Skin epidermis (tissue), 12 donors: Measurements from ENCODE around the gene MTMR10.
A peak's percentile ranks its signal among the peaks of the same experiment; 100 is the strongest.

Experiments
- H3K27ac ChIP-seq, 21 experiments: fragments of 200-600 bp; sonication (generic) in 11 of 21; one replicate each; pipeline ENCODE4 v1.5.0; 2020; ENCODE audit warnings: mild to moderate bottlenecking in 3 of 21, inconsistent platforms in 2 of 21, moderate library complexity in 2 of 21
- H3K4me3 ChIP-seq, 7 experiments: fragments of 200-600 bp; sonication (generic) in 2 of 7; one replicate each; pipeline ENCODE4 v1.5.0; 2020; ENCODE audit warnings: inconsistent platforms in 2 of 7, mild to moderate bottlenecking in 2 of 7, moderate library complexity in 1 of 7

Gene MTMR10

DNA sequence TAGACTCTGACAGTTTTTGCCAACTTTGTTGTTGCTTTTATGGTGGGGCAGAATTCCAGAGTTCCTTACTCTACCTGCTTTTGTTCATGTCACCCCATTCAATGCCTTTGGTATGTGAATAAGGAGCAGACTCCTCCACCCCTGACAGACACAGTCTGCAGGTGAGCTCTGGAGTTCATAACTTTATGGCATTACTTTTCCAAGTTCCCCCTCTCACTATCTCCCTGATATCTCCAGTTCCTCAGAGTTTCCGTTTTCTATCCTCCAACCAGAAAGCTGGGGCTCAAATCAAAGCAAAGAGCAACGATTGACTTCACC is 23.1 kb upstream of the MTMR10 start:
- H3K27ac ChIP-seq, result peak overlapping the region in 1 of 21 experiments; percentile 37
- H3K4me3 ChIP-seq, result no peak overlapping the region

DNA sequence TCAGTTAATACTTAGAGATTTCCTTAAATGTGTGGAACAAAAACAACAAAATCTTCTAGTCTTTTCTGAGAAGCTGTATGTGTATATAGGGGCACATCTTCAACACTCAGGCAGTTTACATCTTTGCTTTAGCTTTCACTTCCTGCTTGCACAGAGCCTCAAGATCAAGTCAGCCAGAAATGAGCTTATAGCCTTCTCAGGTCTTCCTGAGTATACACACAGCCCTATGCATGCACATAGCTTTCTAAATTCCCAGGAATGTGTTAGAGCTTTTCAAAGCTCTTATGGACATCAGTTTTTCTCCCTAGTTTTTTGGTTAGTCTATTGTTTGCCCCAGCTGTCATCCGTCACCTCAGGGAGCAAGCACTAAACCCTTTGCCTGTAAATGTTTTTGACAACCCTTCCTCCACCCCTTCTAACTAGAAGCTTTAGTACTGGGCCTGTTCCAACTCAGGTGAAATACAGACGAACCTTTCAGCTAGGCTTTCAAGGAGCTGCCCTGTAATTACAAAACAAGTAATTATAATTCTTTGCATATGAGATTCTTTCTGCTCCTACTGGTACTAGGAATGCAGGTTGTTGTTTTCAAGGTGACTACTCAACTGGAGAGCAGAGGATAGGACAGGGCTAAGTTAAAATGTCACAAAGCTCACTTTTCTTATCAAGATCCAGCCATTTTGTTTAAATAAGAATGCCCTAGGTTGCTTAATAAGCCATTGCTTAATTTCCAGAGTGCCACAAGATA is 22.6 kb upstream of the MTMR10 start:
- Histone ChIP-seq H3K4me3 (no peak overlapping the region), H3K27ac (peak overlapping the region in 1 of 21 experiments; percentile 37)

DNA sequence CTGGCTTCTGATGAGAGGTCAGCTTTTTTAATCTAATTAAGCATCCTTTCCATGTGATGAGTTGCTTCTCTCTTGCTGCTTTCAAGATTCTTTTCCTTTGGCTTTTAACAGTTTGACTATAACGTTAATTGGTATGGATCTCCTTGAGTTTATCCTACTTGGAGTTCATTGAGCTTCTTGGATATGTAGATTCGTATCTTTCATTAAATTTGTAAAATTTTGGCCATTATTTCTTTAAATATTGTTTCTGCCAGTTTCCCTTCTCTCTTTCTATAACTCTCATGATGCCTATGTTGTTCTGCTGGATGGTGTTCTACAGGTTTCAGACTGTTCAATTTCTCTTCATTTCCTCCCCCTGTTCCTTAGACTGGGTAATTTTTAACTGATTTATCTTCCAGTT is 21.0 kb upstream of the MTMR10 start:
- H3K27ac ChIP-seq, result no peak overlapping the region
- H3K4me3 ChIP-seq, result no peak overlapping the region

DNA sequence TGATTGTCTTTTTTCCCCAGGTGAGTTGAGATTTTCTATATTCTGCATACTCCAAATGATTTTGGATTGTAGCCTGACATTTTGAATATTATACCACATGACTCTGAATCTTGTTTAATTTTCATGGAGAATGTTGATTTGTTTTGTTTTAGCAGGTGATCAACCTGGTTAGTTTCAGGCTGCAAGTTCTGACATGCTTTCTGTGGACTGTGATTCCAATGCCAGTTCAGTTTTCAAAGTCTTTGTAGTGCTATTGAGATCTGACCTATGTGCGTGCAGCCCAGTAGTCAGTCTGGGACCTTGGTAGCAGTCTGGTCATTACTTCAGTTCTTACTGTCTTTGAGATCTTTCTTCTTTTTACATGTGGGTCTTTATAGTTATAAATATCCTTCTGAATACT is 18.6 kb upstream of the MTMR10 start:
- H3K4me3 ChIP-seq, result no peak overlapping the region
- H3K27ac ChIP-seq, result no peak overlapping the region

DNA sequence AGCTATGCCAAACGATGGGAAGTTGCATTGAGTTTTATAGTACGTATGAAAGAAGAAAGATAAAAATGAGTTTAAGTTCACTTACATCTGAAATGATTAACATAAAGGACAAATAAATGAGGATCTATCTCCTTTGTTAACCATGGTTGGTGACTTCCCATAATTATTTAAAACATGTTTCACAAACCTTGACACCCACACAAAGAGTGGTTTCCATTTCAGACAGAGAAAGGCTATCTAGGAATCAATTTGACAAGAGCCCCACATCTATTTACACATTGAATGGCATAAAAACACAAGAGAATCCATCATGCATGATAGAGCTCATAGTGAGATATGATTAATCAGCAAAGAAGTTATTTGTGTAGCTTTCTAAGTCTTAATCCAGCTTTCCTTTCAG is 14.2 kb upstream of the MTMR10 start:
- H3K27ac ChIP-seq, result no peak overlapping the region
- no peak overlapping the region for H3K4me3 ChIP-seq

DNA sequence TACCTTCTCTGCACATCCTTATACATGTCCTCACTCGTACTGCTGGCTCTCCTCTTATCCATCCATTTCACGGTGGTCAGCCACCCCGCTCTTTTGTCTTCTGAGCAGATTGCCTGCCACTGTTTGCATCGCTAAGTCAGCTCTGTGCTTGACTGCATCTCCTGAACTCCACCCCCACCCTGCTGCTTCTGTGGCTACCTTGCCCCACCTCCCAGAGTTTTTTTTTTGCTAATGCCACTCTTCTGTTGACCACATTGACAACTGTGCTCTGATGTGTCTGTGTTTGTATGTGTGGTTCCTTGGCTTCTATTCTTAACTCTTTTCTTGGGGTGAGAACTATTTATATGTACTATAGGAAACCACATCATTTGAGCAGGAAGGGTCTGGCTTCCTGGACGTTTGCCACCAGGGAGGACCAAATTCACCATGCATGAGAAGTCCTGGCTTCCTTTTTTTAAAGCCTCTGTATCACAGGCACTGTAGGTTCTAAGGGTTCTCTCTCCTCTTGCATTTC is 12.8 kb upstream of the MTMR10 start:
- no peak overlapping the region for H3K27ac ChIP-seq
- no peak overlapping the region for H3K4me3 ChIP-seq

DNA sequence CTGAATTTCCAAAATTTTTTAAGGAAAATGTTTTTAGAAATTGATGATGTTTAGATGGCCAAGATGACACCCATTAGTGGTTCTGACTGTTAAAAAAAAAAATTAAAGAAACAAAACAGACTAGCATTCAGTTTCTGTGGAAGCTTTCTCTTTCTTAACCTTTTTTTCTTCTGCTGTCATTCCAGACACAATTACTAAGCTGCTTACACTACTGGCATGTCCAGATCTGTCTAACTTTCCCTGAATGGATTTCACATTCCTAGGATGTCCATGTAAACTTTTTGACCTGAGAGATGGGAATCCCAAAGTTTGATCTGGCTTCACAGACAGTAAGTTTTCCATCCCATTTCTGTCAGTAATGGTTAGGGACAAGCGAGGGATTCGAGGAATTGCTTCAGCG is 10.3 kb upstream of the MTMR10 start:
- no peak overlapping the region for H3K27ac ChIP-seq

DNA sequence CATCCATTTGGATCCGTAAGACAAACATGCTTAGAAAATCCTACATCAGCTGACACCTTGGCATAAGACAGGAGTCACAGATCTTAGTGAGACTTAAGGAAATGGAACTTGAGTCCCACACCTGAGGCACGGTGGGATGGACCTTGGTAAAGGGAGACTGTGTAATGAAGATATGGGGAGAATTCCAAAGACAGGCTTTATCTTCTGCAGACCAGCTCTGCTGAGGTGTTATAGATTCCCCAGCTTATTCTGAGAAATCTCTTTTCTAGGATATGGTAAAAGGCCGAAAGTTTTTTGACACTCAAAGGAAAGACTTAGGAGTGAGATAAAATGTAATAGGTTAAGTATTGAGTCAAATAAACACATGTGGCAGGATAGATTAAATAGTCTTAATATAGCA is 8.3 kb upstream of the MTMR10 start:
- Histone ChIP-seq H3K4me3 (no peak overlapping the region), H3K27ac (no peak overlapping the region)

More for the DNA sequence above, 10.3 kb upstream of the MTMR10 start:
- no peak overlapping the region for H3K4me3 ChIP-seq

DNA sequence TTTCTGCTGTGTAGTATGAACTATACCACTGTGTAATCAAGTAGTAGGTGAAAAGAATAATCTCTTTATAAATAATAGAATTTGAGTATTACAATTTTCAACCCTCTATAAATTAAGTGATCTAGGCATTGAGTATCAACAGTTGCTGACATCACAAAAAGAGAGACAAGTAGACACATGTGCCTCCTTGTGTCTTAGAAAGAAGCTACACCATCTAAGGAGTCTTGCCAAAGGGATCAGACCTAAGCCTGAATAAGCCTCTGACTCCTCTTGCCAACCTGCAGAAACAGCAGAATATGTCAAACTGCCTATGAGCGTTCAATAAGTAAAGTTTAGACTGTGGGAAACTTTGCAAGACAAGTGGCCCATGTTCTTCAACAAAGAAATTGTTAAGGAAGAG is 5.8 kb upstream of the MTMR10 start:
- Histone ChIP-seq H3K4me3 (no peak overlapping the region), H3K27ac (no peak overlapping the region)

DNA sequence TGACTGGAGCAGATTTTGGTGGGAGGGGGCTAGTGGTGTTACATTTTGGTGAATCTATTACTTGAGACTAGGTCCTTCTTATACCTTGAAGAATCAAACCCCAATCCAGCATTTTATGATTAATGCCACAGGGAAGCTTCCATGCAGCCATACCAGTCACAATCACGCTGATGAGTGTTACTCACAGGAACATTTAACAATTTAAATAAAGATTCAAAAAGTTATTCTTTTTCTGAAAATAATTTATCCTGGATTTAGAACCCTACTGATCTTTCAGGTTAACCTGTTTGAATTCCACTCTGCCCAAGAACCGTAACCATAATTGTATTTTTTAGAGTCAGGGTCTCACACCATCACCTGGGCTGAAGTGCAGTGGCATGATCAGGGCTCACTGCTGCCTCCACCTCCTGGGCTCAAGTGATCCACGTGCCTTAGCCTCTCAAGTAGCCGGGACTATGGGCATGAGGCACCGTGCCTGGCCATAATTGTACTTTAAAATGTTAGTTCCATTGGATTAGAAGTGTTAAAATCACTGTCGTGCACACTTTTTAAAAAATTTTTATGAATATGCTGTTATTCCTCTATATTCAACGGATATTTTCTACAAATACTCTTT is 929 bp upstream of the MTMR10 start:
- Histone ChIP-seq H3K27ac (peak overlapping the region; percentile 89 to 99 (median 97)), H3K4me3 (peak overlapping the region; percentile 87 to 98 (median 93))

DNA sequence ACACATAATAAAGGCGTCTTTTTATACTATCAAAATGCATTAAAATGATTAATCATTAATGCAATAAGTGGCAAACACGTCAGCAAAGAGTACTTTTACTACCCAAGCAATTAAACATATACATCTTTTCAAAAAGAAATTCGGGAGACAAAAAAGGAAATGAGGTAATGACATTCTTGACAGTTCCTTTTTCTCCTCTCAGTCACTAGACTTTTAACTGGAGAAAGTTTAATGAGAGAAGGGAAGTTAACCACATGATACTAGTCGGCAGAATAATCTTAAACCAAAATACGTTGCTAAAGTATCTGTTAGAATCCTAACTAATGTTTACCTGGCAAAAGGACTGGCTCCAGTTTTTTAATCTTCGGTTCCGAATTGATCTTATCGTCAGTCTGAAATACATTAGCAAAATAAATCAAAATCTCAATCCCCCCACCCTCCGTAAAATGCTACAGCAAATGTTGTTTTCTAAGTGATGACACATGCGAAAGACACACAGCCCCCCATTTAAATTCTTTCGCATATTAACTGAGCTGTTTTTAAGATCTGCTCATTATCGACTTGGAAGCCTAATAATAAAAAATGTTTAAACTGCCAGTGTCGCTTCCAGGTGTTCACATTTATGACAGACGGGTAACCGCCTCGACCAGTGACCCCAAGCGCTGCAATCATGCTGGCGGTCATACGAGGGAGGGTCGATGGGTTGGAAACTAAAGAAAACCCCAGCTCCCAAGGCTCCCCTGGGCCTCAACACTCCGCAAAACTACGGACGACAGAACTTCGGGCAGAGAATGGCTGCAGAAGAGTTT is 778 bp downstream of the MTMR10 start:
- Histone ChIP-seq H3K4me3 (peak overlapping the region; percentile 87 to 98 (median 93)), H3K27ac (peak overlapping the region; percentile 89 to 99 (median 97))

DNA sequence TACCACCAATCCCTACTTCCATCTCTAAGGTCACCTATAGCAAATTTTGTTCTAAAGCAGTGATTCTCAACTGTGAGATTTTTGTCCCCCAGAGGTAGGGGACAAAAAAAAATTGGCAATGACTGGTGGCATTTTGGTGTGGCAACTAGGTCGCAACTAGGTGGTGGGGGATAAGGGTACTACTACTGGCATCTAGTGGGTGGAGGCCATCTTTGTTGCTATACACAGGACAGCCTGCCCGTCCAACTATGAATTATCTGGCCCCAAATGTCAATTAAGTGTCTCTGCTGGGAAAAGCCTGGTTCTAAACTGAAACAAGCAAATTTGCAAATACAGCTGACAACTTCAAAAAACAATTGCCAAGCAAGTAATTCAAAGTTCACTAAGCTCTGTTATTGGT is 1.4 kb downstream of the MTMR10 start:
- peak overlapping the region; percentile 87 to 98 (median 93) for H3K4me3 ChIP-seq
- peak overlapping the region in 6 of 21 experiments; percentile 25 to 99 (median 98) for H3K27ac ChIP-seq

DNA sequence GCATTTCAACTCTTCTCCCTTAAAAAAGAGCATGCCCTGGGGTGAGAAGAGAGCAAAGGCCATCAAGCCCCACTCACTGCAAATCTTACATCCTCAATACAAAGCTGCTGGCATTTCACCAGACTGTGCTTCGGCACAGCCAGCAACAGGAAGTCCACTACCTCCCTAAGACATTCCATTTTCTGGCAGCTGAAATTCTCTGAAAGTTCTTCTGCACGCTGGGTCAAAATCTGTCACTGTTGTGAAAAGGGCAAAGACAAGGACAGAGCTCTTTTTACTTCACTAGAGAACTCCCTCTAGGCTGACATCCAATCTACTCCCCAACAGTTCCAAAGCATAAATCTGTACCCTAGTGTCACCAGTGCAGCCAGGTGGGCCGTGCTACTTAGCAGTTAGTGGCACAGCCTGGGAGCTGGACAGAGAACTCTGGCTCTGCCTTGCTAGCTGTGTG is 6.3 kb downstream of the MTMR10 start:
- Histone ChIP-seq H3K27ac (peak overlapping the region in 4 of 21 experiments; percentile 6 to 31 (median 28)), H3K4me3 (no peak overlapping the region)

DNA sequence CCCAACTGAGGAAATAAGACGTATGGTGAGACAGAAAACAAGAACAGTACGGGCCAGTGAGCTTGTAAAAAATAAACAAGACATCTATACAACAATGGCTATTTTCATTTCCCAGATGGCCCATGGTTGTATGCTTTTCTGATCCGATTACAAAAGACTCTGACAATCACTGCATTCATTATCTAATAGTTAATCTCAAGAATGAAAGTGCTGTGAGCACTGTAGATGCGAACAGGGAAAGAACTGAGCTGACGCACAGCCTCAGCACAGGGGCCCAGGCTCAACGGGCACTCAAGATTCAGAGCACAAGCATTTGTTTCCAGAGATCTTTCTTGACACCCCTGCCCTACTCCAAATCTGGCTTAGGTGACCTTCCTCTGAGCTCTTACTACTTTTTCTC is 6.9 kb downstream of the MTMR10 start:
- Histone ChIP-seq H3K27ac (peak overlapping the region in 2 of 21 experiments; percentile 6 to 17), H3K4me3 (no peak overlapping the region)

DNA sequence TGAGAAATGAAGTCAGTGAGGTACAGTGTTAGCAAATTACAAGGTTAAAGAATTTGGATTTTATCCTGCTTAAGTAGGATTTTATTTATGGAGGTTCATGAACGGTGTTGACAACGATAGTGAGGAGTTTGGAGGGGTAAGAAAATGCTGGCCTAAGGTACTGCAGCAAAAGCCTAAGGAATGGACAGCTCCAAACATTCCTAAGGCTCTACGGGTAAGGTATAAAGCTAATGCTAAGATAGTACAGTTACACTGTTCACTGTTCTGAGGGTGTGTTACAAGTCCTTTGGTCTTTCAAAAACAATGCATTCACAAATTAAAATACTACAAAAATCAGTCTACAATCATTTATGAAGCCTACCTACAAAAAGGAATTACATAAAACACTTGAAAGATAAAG is 7.3 kb downstream of the MTMR10 start:
- H3K4me3 ChIP-seq, result no peak overlapping the region
- peak overlapping the region in 1 of 21 experiments; percentile 2 for H3K27ac ChIP-seq

DNA sequence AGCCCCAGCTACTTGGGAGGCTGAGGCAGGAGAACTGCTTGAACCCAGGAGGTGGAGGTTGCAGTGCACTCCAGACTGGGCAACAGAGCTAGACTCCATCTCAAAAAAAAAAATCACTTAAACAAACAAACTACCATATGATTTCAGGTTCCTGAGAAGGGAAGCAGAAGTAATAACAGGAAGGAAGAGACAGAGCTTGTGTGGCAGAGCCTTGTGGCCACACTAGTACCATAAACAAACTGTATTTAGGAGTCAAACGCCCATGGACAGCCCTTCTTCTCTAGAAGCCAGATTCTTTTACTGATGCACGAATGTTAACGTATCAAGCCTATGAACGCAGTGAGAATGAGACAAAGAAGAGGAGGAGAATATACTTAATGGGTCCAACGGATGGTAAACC is 12.0 kb downstream of the MTMR10 start:
- Histone ChIP-seq H3K4me3 (no peak overlapping the region), H3K27ac (no peak overlapping the region)

DNA sequence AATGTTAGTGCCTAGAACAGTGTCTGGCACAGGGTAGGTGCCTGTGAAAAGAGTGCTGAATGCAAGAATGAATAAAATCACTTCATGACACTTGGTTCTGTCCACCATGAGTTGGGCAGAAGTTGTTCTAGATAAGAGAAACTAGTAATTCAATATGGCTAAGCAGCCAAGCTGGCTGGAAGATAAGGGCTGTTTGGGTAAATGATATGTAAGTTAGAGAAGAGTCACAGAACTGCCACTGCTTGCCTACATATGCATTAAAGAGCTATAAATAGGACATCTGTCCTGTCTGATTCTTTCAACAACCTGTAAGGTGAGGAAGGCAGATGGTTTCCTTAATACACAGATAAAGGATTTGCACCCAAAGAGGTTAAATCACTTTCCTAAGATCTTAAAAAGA is 13.1 kb downstream of the MTMR10 start:
- no peak overlapping the region for H3K27ac ChIP-seq
- H3K4me3 ChIP-seq, result no peak overlapping the region

DNA sequence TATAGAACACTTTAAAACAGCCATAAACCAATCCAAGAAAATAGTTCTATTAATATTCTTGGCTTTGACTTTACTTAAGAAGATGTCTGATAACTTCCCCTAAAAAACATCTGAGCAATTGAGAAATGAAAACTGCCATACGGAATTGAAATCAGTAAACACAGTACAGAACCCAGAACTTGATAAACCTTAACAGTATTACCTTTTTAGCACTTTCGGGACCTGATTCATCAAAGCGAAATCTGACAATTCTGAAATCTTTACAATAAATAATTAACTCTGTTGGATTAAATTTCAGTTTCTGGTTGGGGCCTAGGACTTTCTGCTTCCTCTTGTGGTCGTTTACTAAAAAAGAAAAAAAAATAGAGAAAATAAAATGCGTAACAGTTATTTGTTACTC is 17.3 kb downstream of the MTMR10 start:
- Histone ChIP-seq H3K4me3 (no peak overlapping the region), H3K27ac (no peak overlapping the region)

DNA sequence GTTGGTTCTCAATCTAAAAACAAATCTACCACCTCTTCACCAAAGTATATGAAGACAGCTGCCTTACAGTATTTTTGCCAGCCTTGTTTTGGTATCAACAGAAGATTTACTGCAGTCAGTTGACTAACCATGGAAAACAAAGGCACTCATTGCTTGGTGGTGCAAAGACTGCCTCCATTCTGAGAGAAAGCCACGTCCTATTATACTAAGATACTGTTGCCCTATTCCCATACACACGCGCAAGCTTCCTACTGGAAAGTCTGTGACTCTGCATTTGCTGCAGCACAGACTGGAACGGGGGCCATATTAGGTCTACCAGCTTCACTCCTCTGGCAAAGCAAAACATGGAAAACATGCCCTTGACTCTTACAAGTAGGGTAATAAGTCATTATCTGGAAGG is 18.0 kb downstream of the MTMR10 start:
- Histone ChIP-seq H3K4me3 (no peak overlapping the region), H3K27ac (peak overlapping the region in 1 of 21 experiments; percentile 18)

DNA sequence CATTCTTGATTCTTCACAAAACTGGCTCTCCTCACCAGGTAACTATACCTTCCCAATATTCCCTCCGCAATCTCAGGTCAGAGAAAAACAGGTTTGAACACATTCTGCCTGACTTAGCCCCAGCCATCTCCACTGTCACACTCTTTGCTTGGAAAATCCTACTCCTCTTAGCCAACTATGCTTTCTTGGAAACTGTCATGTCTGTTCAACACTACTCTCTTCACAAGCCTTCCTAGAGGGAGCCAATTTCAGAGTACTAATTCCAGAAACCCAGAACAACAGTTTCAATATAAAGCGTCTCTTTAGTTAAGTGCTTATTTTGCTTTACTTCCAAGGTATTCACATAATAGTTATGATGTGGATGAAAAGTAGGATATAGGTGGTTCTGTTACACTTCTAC is 21.7 kb downstream of the MTMR10 start:
- H3K27ac ChIP-seq, result no peak overlapping the region
- no peak overlapping the region for H3K4me3 ChIP-seq

DNA sequence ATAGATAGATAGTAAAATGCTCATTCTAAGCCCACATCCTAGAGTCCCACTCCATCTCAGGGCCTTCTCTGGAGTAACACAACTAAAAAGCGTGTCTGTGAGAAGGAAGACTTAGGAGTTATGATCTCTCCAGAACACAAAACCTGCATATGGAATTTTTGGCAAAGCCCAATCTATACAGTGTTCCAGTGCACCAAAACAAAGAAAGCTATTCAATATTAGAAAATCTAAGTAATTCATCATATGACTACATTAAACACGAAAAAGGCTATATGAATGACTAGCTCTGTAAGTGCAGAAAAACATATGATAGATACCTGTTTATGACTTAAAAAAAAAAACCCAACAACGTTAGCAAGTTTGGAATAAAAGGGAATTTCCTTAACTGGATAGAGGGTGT is 27.7 kb downstream of the MTMR10 start:
- H3K4me3 ChIP-seq, result no peak overlapping the region
- H3K27ac ChIP-seq, result no peak overlapping the region
